KOPT-K1 (cell line): ENCODE data around the gene DGLUCY.
"Not testable (repeated sequence)": the region's sequence is repeated elsewhere in the genome, so short reads cannot be mapped to it uniquely, and the experiment has no call there.

ENCODE experiments used
- H3K27ac ChIP-seq: fragments of 200-600 bp; sonication (generic); 2 replicates; pipeline ENCODE4 v1.5.1; 2016; ENCODE audit warnings: antibody characterized with exemption, mild to moderate bottlenecking, low read depth, low read length; ENCODE audit not compliant: poor library complexity, severe bottlenecking
- H3K36me3 ChIP-seq: fragments of 200-600 bp; sonication (generic); 2 replicates; pipeline ENCODE4 v1.5.1; 2017; ENCODE audit warnings: antibody characterized with exemption, mild to moderate bottlenecking, low read length, moderate library complexity; ENCODE audit not compliant: insufficient read depth
- H3K9me3 ChIP-seq: fragments of 200-600 bp; sonication (generic); 2 replicates; pipeline ENCODE4 v1.5.1; 2017; ENCODE audit warnings: antibody characterized with exemption, low read length, mild to moderate bottlenecking; ENCODE audit not compliant: insufficient read depth, poor library complexity, severe bottlenecking

Gene DGLUCY

GRCh38 chr14:91093743-91094472 lies 20.0 kb upstream of the DGLUCY start:
- H3K9me3 ChIP-seq, H3K27ac ChIP-seq, H3K36me3 ChIP-seq: not testable (repeated sequence)

DNA sequence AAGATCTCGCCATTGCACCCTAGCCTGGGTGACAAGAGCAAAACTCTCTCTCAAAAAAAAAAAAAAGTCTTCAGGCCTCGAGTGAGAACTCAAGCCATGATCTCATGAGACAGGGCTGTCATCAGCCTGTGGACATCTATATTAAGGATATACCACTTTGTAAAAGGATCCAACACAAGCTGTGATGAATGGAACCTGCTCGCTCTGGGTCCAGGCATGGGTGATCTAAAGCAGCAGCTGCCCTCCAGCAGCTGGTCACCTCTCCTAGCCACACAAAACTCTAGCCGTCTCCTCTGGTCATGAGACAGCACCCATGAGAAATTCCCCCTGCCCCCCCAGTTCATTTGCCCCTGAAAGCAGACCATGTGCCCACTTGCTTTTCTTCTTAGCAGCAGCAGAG lies 19.1 kb upstream of the DGLUCY start:
- Histone ChIP-seq H3K9me3 (no peaks in the 10 kb centered on the region), H3K27ac (no peak overlapping the region), H3K36me3 (no peaks in the 10 kb centered on the region)

DNA sequence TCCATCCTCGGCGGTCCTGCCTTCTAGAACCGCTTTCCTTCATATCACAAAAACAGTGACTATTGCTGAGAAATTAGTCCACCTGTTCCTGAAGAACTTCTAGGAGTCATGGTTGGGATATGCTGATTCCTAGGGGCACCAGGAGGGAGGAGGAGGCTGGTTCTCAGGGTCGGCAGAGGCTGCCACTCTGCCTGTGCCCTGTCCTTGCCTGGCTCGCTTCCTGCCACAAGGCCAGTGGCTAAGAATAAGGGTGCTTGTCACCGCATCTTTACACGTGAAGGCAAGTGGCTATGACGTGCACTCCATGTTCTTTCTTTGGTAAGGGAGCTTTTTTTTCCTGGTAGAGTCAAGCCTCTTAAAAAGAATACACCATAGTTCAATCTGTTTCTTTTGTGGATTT lies 18.7 kb upstream of the DGLUCY start:
- H3K36me3 ChIP-seq, result no peaks in the 10 kb centered on the region
- no peaks in the 10 kb centered on the region for H3K9me3 ChIP-seq
- no peak overlapping the region for H3K27ac ChIP-seq

- H3K27ac ChIP-seq, H3K9me3 ChIP-seq, H3K36me3 ChIP-seq: not testable (repeated sequence)
Observed at GRCh38 chr14:91097657-91098056, 16.2 kb upstream of the DGLUCY start.

DNA sequence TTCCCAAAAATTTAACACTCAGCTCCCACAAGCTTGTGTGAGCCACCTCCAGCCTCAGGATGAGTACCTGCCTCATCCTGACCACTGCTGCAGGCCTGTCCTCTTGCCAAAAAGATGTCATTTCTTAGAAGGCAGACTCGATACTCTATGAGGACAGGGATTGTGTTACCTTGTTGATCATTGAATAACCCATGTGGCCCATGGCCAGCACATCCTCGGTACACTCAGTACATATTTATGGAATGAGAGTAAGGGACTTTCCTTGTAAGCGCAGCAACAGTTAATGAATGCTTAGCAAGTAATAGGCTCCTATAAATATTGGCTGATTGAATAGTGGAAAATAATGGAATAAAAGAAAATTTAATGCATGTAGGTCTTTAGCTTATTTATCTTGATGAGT lies 15.3 kb upstream of the DGLUCY start:
- H3K9me3 ChIP-seq, result no peaks in the 10 kb centered on the region
- no peaks in the 10 kb centered on the region for H3K36me3 ChIP-seq
- no peak overlapping the region for H3K27ac ChIP-seq

DNA sequence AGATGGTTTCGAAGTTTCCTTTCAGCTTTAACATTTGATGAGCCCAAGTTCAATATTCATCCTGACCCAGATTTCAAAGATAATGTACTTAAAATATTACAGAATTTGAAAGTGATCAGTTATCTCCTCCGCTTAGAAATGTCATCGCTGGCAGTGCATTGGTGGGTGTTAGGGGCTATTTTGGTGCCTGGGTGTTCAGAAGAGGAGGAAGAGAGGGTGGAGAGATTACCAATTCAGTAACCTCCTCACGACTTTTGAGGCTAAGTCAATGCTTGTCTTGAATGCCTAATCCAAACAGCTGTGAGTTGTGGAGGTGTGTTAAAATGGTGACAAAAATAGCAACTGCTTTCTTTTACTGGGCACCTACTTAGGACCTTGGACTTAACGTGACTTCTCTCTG lies 13.8 kb upstream of the DGLUCY start:
- Histone ChIP-seq H3K27ac (no peak overlapping the region), H3K9me3 (no peaks in the 10 kb centered on the region), H3K36me3 (no peaks in the 10 kb centered on the region)

DNA sequence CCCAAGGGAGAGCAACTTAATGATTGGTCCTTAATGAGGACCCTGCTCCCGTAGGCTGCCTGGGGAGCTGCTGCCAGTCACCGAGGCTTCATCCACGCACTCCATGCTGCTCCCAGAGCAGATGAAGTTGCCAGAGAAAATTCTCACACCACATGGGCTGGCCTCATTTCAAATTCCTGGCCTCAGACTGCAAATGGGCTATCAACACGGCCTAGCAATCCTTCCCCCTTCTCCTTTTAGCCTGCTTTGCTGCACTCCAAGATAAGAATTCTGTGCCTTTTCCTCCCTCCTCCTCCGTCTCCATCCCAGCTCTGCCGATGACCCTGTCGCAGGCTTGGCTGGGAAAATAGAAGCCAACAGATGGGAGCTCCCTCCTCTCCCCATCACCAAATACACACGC lies 10.8 kb upstream of the DGLUCY start:
- Histone ChIP-seq H3K9me3 (no peaks in the 10 kb centered on the region), H3K36me3 (no peaks in the 10 kb centered on the region), H3K27ac (no peak overlapping the region)

- H3K27ac ChIP-seq, result no peak overlapping the region
- H3K36me3 ChIP-seq, result no peaks in the 10 kb centered on the region
- H3K9me3 ChIP-seq, result no peaks in the 10 kb centered on the region
Observed at GRCh38 chr14:91108941-91109611, 4.8 kb upstream of the DGLUCY start.

GRCh38 chr14:91111443-91111842 lies 2.4 kb upstream of the DGLUCY start:
- Histone ChIP-seq H3K27ac (no peak overlapping the region), H3K36me3 (0 out of 2 replicates have a peak, but pooled peaks cover 3% of the 10 kb centered on the region), H3K9me3 (no peaks in the 10 kb centered on the region)

GRCh38 chr14:91112194-91112593 lies 1.7 kb upstream of the DGLUCY start:
- Histone ChIP-seq H3K36me3 (peaks cover 8% of the 10 kb centered on the region; the same call in 1 of the 2 replicates), H3K27ac (no peak overlapping the region), H3K9me3 (no peaks in the 10 kb centered on the region)

- peak overlapping the region; percentile 94 for H3K27ac ChIP-seq
- peaks cover 28% of the 10 kb centered on the region for H3K36me3 ChIP-seq
- H3K9me3 ChIP-seq, result no peaks in the 10 kb centered on the region
Observed at GRCh38 chr14:91114079-91115065, 499 bp downstream of the DGLUCY start.

- Histone ChIP-seq H3K9me3 (no peaks in the 10 kb centered on the region), H3K36me3 (peaks cover 45% of the 10 kb centered on the region), H3K27ac (peak overlapping the region; percentile 94)
Observed at GRCh38 chr14:91115986-91116770, 2.3 kb downstream of the DGLUCY start.

- no peak overlapping the region for H3K27ac ChIP-seq
- H3K9me3 ChIP-seq, result no peaks in the 10 kb centered on the region
- H3K36me3 ChIP-seq, result peaks cover 46% of the 10 kb centered on the region
Observed at GRCh38 chr14:91116913-91117588, 3.2 kb downstream of the DGLUCY start.

DNA sequence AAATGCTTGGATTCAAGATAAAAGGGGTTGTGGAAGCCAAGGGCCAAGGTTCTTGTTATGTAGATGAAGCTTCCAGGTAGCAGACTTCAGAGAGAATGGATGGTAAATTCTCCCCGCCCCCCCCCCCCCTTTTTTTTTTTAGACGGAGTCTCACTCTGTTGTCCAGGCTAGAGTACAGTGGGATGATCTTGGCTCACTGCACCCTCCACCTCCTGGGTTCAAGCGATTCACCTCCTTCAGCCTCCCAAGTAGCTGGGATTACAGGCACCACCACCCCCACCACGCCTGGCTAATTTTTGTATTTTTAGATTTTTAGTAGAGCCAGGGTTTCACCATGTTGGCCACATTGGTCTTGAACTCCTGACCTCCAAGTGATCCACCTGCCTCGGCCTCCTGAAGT lies 4.1 kb downstream of the DGLUCY start:
- H3K9me3 ChIP-seq, result no peaks in the 10 kb centered on the region
- H3K36me3 ChIP-seq, result peaks cover 49% of the 10 kb centered on the region
- H3K27ac ChIP-seq, result no peak overlapping the region
